Esophagus muscularis mucosa (tissue), 4 donors: ENCODE results near the gene SESTD1. TPM values are rescaled to one million over a fixed set of nuclear protein-coding genes. Genes with fewer than 3 reads are reported as not detected.

ENCODE experiments used
- DNase-seq: peaks from one replicate; pipeline ENCODE4 v3.0.0-alpha.2; 2017; ENCODE audit errors: extremely low spot score
- H3K27ac ChIP-seq, 4 donors: fragments of 200-600 bp; sonication (generic); replicated peaks in 1 of 4; 1 replicate in 3 of 4; 2 replicates in 1 of 4; pipeline ENCODE4 v1.5.1; 2016 to 2019; ENCODE audit warnings: mild to moderate bottlenecking in 1 of 4
- H3K27me3 ChIP-seq, 4 donors: fragments of 200-600 bp; sonication (generic); one replicate each; pipeline versions ENCODE4 v1.5.1 to v1.6.0; 2016 to 2019
- H3K36me3 ChIP-seq, 4 donors: fragments of 200-600 bp; sonication (generic); one replicate each; pipeline ENCODE4 v1.5.1; 2016 to 2019
- H3K4me1 ChIP-seq, 4 donors: fragments of 200-600 bp; sonication (generic); one replicate each; pipeline ENCODE4 v1.5.1; 2016 to 2019
- H3K4me3 ChIP-seq, 4 donors: fragments of 200-600 bp; sonication (generic); 1 replicate in 2 of 4; 2 replicates in 2 of 4; pipeline ENCODE4 v1.5.1; 2016 to 2019; ENCODE audit warnings: mild to moderate bottlenecking in 4 of 4, moderate library complexity in 1 of 4
- H3K9me3 ChIP-seq, 4 donors: fragments of 200-600 bp; sonication (generic); 1 replicate in 3 of 4; 2 replicates in 1 of 4; pipeline ENCODE4 v1.5.1; 2016 to 2019
- CTCF ChIP-seq, 3 experiments: fragments of 200-600 bp in 2 of 3; fragments of 450-650 bp in 1 of 3; sonication (generic) in 2 of 3; IDR thresholded peaks; one replicate each; pipeline ENCODE4 v1.5.1; 2017 to 2019; ENCODE audit warnings: antibody characterized with exemption in 3 of 3, mild to moderate bottlenecking in 2 of 3, moderate library complexity in 1 of 3
- EP300 ChIP-seq: sonication (generic); formaldehyde crosslinking; IDR thresholded peaks from one replicate; pipeline ENCODE4 v1.6.1; 2017; ENCODE audit warnings: antibody characterized with exemption
- POLR2A ChIP-seq: fragments of 450-650 bp; IDR thresholded peaks from one replicate; pipeline ENCODE4 v1.6.1; 2017; ENCODE audit warnings: antibody characterized with exemption, moderate library complexity, mild to moderate bottlenecking, low read depth
- POLR2AphosphoS5 ChIP-seq, 2 donors: sonication (generic); formaldehyde crosslinking; IDR thresholded peaks; one replicate each; pipeline ENCODE4 v1.6.1; 2017; ENCODE audit warnings: antibody characterized with exemption in 2 of 2
- whole genome bisulfite sequencing: methylation state at CpG from one replicate; pipeline ENCODE4 v1.1.5; 2018; 5-methylcytosine and 5-hydroxymethylcytosine counted together
- intact Hi-C: fragments of 100-400 bp; cut with DNase I; formaldehyde crosslinking; loops from one replicate; pipeline ENCODE4 v1.15.1; 2023
- total RNA-seq, 4 donors: library from RNA; depleted of rRNA; stranded (reverse); fragments of >200 nt; gene quantifications; one replicate each; pipeline versions ENCODE4 v1.1.0 to v1.2.1, GENCODE V29; 2016

The SESTD1 gene
- total RNA-seq, result 10 to 100 TPM; 48.9 to 57.3 (median 53.3) TPM

GRCh38 chr2:179264368-179265081, at the start of gene SESTD1:
TSS of gene SESTD1 (minus strand) at chr2:179264832. CDS start at chr2:179191841, 72,991 bp downstream.
- peak within 1 kb of the TSS; percentile 70 to 91 (median 84) for H3K4me3 ChIP-seq
- DNase-seq, result no peak
- H3K4me1 ChIP-seq, result peaks cover 16 to 46% (median 37%) of the 10 kb centered on the region in 4 donors
- intact Hi-C loops, result no loop called here
- H3K27me3 ChIP-seq, result no peaks in the 10 kb centered on the region
- H3K27ac ChIP-seq, result peak within 1 kb of the TSS; percentile 90 to 92 (median 92)
- WGBS, result 0% methylated on average over 2 of the region's 96 CpGs
- no peaks in the 10 kb centered on the region for H3K9me3 ChIP-seq
- TF ChIP-seq EP300, result no peak
- peak in 1 of 3 experiments; percentile 10 for TF ChIP-seq CTCF (IDR thresholded peaks at IDR 0.05)
- peak; percentile 25 to 58 for TF ChIP-seq POLR2AphosphoS5 (IDR thresholded peaks at IDR 0.05)
- no peaks in the 10 kb centered on the region for H3K36me3 ChIP-seq

GRCh38 chr2:179313057-179313456, 48.4 kb upstream of the SESTD1 start:
- Histone ChIP-seq H3K36me3 (no peaks in the 10 kb centered on the region), H3K4me3 (no peak overlapping the region), H3K4me1 (peaks cover 0 to 13% (median 7%) of the 10 kb centered on the region in 4 donors), H3K9me3 (no peaks in the 10 kb centered on the region), H3K27me3 (no peaks in the 10 kb centered on the region), H3K27ac (no peak overlapping the region)
- intact Hi-C loops, result no loop called here
- no peak for TF ChIP-seq POLR2A
- no peak for TF ChIP-seq POLR2AphosphoS5 (IDR thresholded peaks at IDR 0.05)
- TF ChIP-seq CTCF (IDR thresholded peaks at IDR 0.05), result no peak
- no peak for TF ChIP-seq EP300
- DNase-seq, result no peak

- TF ChIP-seq POLR2A, result no peak
- TF ChIP-seq POLR2AphosphoS5 (IDR thresholded peaks at IDR 0.05), result no peak
- TF ChIP-seq EP300, result no peak
- no peak for TF ChIP-seq CTCF (IDR thresholded peaks at IDR 0.05)
- Histone ChIP-seq H3K9me3 (no peaks in the 10 kb centered on the region), H3K27ac (no peak overlapping the region), H3K4me1 (peaks cover 0 to 13% (median 7%) of the 10 kb centered on the region in 4 donors), H3K4me3 (no peak overlapping the region), H3K36me3 (no peaks in the 10 kb centered on the region), H3K27me3 (no peaks in the 10 kb centered on the region)
- 30% methylated on average over 1 of the region's 1 CpG for WGBS
- intact Hi-C loops, result no loop called here
- no peak for DNase-seq
These were observed 46.5 kb upstream of the SESTD1 start for GRCh38 chr2:179311101-179311500.

- TF ChIP-seq CTCF (IDR thresholded peaks at IDR 0.05), result no peak
- TF ChIP-seq EP300, result no peak
- no peak for TF ChIP-seq POLR2AphosphoS5 (IDR thresholded peaks at IDR 0.05)
- no peak for TF ChIP-seq POLR2A
- H3K4me1 ChIP-seq, result peaks cover 0 to 13% (median 7%) of the 10 kb centered on the region in 4 donors
- no peaks in the 10 kb centered on the region for H3K36me3 ChIP-seq
- intact Hi-C loops, result no loop called here
- no peak overlapping the region for H3K4me3 ChIP-seq
- 77% methylated on average over 5 of the region's 5 CpGs for WGBS
- no peaks in the 10 kb centered on the region for H3K9me3 ChIP-seq
- no peak overlapping the region for H3K27ac ChIP-seq
- no peaks in the 10 kb centered on the region for H3K27me3 ChIP-seq
- DNase-seq, result no peak
These were observed 43.2 kb upstream of the SESTD1 start for GRCh38 chr2:179307616-179308371.
